GM12878 (cell line): Measurements from ENCODE around the gene B3GNT7. TPM values are rescaled to one million over a fixed set of nuclear protein-coding genes. Genes with fewer than 3 reads are reported as not detected.

ENCODE experiments used
- ATAC-seq: fragments of 200-7000 bp; cut with Tn5 transposase; 3 replicates; pipeline ENCODE4 v1.9.1; 2020; ENCODE audit warnings: mild to moderate bottlenecking, moderate library complexity
- BruUV-seq: library from RNA; stranded (reverse); fragments of 400-500 nt; replicated peaks from 2 replicates; lab custom pipeline; 2021; lab: Mats Ljungman, UMichigan
- CTCF ChIA-PET: fragments of 300-600 bp; sonication (Branson Sonifier 250); formaldehyde crosslinking; extraction: SDS; loops from one replicate; lab custom pipeline; 2021; ENCODE audit warnings: inconsistent platforms; lab: Yijun Ruan, JAX
- POLR2A ChIA-PET: fragments of 350-600 bp; formaldehyde crosslinking; extraction: SDS; loops from one replicate; lab custom pipeline; 2021; ENCODE audit warnings: inconsistent platforms; lab: Charles Lee
- RAD21 ChIA-PET: fragments of 300-600 bp; sonication (Branson Sonifier 250); formaldehyde crosslinking; loops from one replicate; lab custom pipeline; 2023; ENCODE audit warnings: antibody characterized with exemption; ENCODE audit not compliant: unreplicated experiment; lab: Charles Lee
- SMC1A ChIA-PET: fragments of 300-600 bp; sonication (Branson Sonifier 250); formaldehyde crosslinking; loops from one replicate; lab custom pipeline; 2023; ENCODE audit not compliant: unreplicated experiment, uncharacterized antibody; lab: Charles Lee
- DNase-seq: peaks from one replicate; pipeline ENCODE4 v3.0.0-alpha.2; 2011; ENCODE audit warnings: low read depth, low spot score
- FAIRE-seq: peaks from 3 replicates; lab custom pipeline; 2011; peaks lifted over from hg19 to GRCh38; lab: Jason Lieb, UNC
- H2AFZ ChIP-seq: 2 replicates; pipeline ENCODE4 v1.6.0; 2011; ENCODE audit warnings: low read depth, low read length, control low read depth; ENCODE audit not compliant: control insufficient read depth
- H3K27ac ChIP-seq: 2 replicates; pipeline ENCODE4 v1.5.1; 2011; ENCODE audit warnings: control low read depth; ENCODE audit not compliant: control insufficient read depth, insufficient read depth
- H3K27me3 ChIP-seq, 2 experiments: replicated peaks in 1 of 2; 2 replicates each; pipeline versions ENCODE4 v1.6.0 to v1.6.1; 2011; ENCODE audit warnings: low read length in 1 of 2; ENCODE audit not compliant: control insufficient read depth in 2 of 2, insufficient read depth in 2 of 2
- H3K36me3 ChIP-seq, 2 experiments: 2 replicates each; pipeline ENCODE4 v1.5.1; 2011; ENCODE audit warnings: low read length in 1 of 2; ENCODE audit not compliant: control insufficient read depth in 2 of 2, insufficient read depth in 2 of 2
- H3K4me1 ChIP-seq: 2 replicates; pipeline ENCODE4 v1.6.1; 2011; ENCODE audit warnings: mild to moderate bottlenecking, low read length, moderate library complexity, mixed read lengths; ENCODE audit not compliant: control insufficient read depth, insufficient read depth
- H3K4me2 ChIP-seq: 2 replicates; pipeline ENCODE4 v1.6.0; 2011; ENCODE audit warnings: control low read depth; ENCODE audit not compliant: control insufficient read depth, insufficient read depth
- H3K4me3 ChIP-seq: fragments of 200-600 bp; sonication (generic); 2 replicates; pipeline ENCODE4 v1.5.1; 2016
- H3K79me2 ChIP-seq: 2 replicates; pipeline ENCODE4 v1.6.0; 2011; ENCODE audit warnings: low read length; ENCODE audit not compliant: control insufficient read depth, insufficient read depth
- H3K9ac ChIP-seq: 2 replicates; pipeline ENCODE4 v1.8.0; 2011; ENCODE audit warnings: low read length, control low read depth, mixed read lengths; ENCODE audit not compliant: control insufficient read depth, insufficient read depth
- H3K9me3 ChIP-seq: replicated peaks from 3 replicates; pipeline ENCODE4 v1.5.1; 2011; ENCODE audit warnings: mild to moderate bottlenecking, low read length; ENCODE audit not compliant: control insufficient read depth, insufficient read depth
- H4K20me1 ChIP-seq: 2 replicates; pipeline ENCODE4 v1.6.0; 2011; ENCODE audit not compliant: control insufficient read depth, insufficient read depth
- BACH1 ChIP-seq: fragments of 450-650 bp; IDR thresholded peaks from 2 replicates; pipeline ENCODE4 v1.6.1; 2017; ENCODE audit warnings: mild to moderate bottlenecking, borderline replicate concordance
- ESRRA ChIP-seq: IDR thresholded peaks from 2 replicates; pipeline ENCODE4 v1.6.1; 2012; ENCODE audit warnings: mild to moderate bottlenecking, low read length, improper control_type of control experiment
- FOXK2 ChIP-seq: fragments of 450-650 bp; IDR thresholded peaks from 2 replicates; pipeline ENCODE4 v1.6.1; 2017; ENCODE audit warnings: mild to moderate bottlenecking, moderate library complexity
- HDGF ChIP-seq: fragments of 450-650 bp; IDR thresholded peaks from 2 replicates; pipeline ENCODE4 v1.6.1; 2016; ENCODE audit warnings: antibody characterized with exemption
- KAT2A ChIP-seq: conservative IDR thresholded peaks from 2 replicates; pipeline ENCODE4 v1.6.1; 2011; ENCODE audit warnings: low read depth, low read length; ENCODE audit not compliant: control insufficient read depth
- KLF5 ChIP-seq: fragments of 450-650 bp; IDR thresholded peaks from 2 replicates; pipeline ENCODE4 v1.6.1; 2014; ENCODE audit warnings: mild to moderate bottlenecking; ENCODE audit not compliant: partially characterized antibody
- NBN ChIP-seq: fragments of 450-650 bp; IDR thresholded peaks from 2 replicates; pipeline ENCODE4 v1.6.1; 2016
- RB1 ChIP-seq: fragments of 450-650 bp; formaldehyde crosslinking; IDR thresholded peaks from 2 replicates; pipeline ENCODE4 v1.6.1; 2017; ENCODE audit warnings: mild to moderate bottlenecking, borderline replicate concordance
- SREBF2 ChIP-seq: IDR thresholded peaks from 2 replicates; pipeline ENCODE4 v1.6.1; 2012; ENCODE audit warnings: mild to moderate bottlenecking, low read length
- STAT3 ChIP-seq: IDR thresholded peaks from 2 replicates; pipeline ENCODE4 v1.6.1; 2011; ENCODE audit warnings: low read depth, low read length, improper control_type of control experiment
- SUZ12 ChIP-seq: fragments of 200-600 bp; sonication (generic); IDR thresholded peaks from one replicate; pipeline ENCODE4 v1.6.1; 2018; ENCODE audit warnings: antibody characterized with exemption, mild to moderate bottlenecking; ENCODE audit not compliant: unreplicated experiment
- ZZZ3 ChIP-seq: IDR thresholded peaks from 2 replicates; pipeline ENCODE4 v1.6.1; 2011; ENCODE audit warnings: low read depth; ENCODE audit not compliant: control insufficient read depth, insufficient read length
- WGBS: methylation state at CpG from one replicate; pipeline ENCODE4 v1.1.6; 2016; ENCODE audit warnings: low lambda C conversion rate; ENCODE audit not compliant: insufficient replicate concordance, insufficient coverage; ENCODE audit errors: missing lambda C conversion rate; 5-methylcytosine and 5-hydroxymethylcytosine counted together
- in situ Hi-C: fragments of 300-500 bp; cut with MboI; formaldehyde crosslinking; loops from 9 replicates; pipeline ENCODE4 v1.14.3; 2018; ENCODE audit warnings: mixed read lengths
- intact Hi-C: fragments of 100-400 bp; cut with micrococcal nuclease; formaldehyde crosslinking; loops from one replicate; pipeline ENCODE4 v1.14.2; 2022; ENCODE audit not compliant: unreplicated experiment
- polyA plus RNA-seq, 11 experiments: library from polyadenylated mRNA; depleted of rRNA in 4 of 11; unstranded in 6 of 11; stranded (reverse) in 5 of 11; fragments of >200 nt; fragmentation: Nextera tagmentation in 4 of 11; fragmentation: Illumina TruSeq in 1 of 11; extraction: Ambion mirVana in 4 of 11; extraction: Trizol in 1 of 11; gene quantifications; 1 replicate in 1 of 11; 2 replicates in 10 of 11; pipeline versions ENCODE4 v1.2.1 to v1.2.3, GENCODE V29; 2011 to 2016; ENCODE audit warnings: inconsistent platforms in 2 of 11, missing spikeins in 2 of 11, low read depth in 1 of 11
- total RNA-seq, 4 experiments: library from RNA; depleted of rRNA in 3 of 4; stranded (reverse); fragments of >200 nt in 3 of 4; fragmentation: Illumina TruSeq in 1 of 4; extraction: Trizol in 1 of 4; gene quantifications; 2 replicates each; pipeline versions ENCODE4 v1.2.1 to v1.2.3, GENCODE V29; 2013 to 2021
- TF ChIP-seq, protein P1 (sequence below): fragments of 450-650 bp; IDR thresholded peaks from 2 replicates; pipeline ENCODE4 v1.6.1; 2017; ENCODE audit warnings: low read depth, mild to moderate bottlenecking, moderate library complexity

Gene B3GNT7
- total and polyA plus RNA-seq, 10 of the 15 experiments (the other 5 are each of a cell fraction or from before 2014, with no cell fraction given) = 0.91 to 12.6 (median 3.7) TPM

- POLR2A ChIA-PET = no interaction called here
- CTCF ChIA-PET = no interaction called here
Measured at GRCh38 chr2:231357048-231357447, 38.5 kb upstream of the B3GNT7 start.

More at GRCh38 chr2:231357048-231357447, 38.5 kb upstream of the B3GNT7 start:
- no TSS peak for BruUV-seq
- ChIA-PET RAD21 (no interaction called here), SMC1A (interaction anchor here (0.7 kb wide), 1 partner anchor 240 kb away, joined by 3 read pairs; no protein-coding TSS in a partner anchor)
- no peaks in the 10 kb centered on the region for H3K79me2 ChIP-seq
- H3K27ac ChIP-seq = no peak overlapping the region
- H3K4me1 ChIP-seq = peaks cover 6% of the 10 kb centered on the region
- in situ Hi-C loops = no loop called here
- H3K36me3 ChIP-seq = no peaks in the 10 kb centered on the region
- no peak overlapping the region for H2AFZ ChIP-seq
- no peaks in the 10 kb centered on the region for H3K27me3 ChIP-seq
- intact Hi-C loops = no loop called here
- 49% methylated on average over 7 of the region's 7 CpGs for WGBS
- no peaks in the 10 kb centered on the region for H4K20me1 ChIP-seq
- no peak overlapping the region for H3K9ac ChIP-seq
- H3K4me2 ChIP-seq = no peak overlapping the region
- FAIRE-seq = no peak
- TF ChIP-seq FOXK2 = no peak
- TF ChIP-seq STAT3 = no peak
- no peak for TF ChIP-seq KAT2A
- no peak for TF ChIP-seq ZZZ3
- no peak for TF ChIP-seq SUZ12
- TF ChIP-seq SREBF2 = no peak
- TF ChIP-seq HDGF = no peak
- no peak for TF ChIP-seq BACH1
- no peak for TF ChIP-seq RB1
- no peak for TF ChIP-seq KLF5
- no peak for TF ChIP-seq NBN
- TF ChIP-seq, protein P1, sequence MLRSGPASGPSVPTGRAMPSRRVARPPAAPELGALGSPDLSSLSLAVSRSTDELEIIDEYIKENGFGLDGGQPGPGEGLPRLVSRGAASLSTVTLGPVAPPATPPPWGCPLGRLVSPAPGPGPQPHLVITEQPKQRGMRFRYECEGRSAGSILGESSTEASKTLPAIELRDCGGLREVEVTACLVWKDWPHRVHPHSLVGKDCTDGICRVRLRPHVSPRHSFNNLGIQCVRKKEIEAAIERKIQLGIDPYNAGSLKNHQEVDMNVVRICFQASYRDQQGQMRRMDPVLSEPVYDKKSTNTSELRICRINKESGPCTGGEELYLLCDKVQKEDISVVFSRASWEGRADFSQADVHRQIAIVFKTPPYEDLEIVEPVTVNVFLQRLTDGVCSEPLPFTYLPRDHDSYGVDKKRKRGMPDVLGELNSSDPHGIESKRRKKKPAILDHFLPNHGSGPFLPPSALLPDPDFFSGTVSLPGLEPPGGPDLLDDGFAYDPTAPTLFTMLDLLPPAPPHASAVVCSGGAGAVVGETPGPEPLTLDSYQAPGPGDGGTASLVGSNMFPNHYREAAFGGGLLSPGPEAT = no peak
- TF ChIP-seq ESRRA = no peak
- no peak overlapping the region for H3K4me3 ChIP-seq
- ATAC-seq = no peak
- no peak for DNase-seq
- H3K9me3 ChIP-seq = no peaks in the 10 kb centered on the region
